Naive thymus-derived CD4-positive, alpha-beta T cell (primary cell): ENCODE measurements around the gene OXTR. TPM values are rescaled to one million over a fixed set of nuclear protein-coding genes. Genes with fewer than 3 reads are reported as not detected.
A peak's percentile ranks its signal among the peaks of the same experiment; 100 is the strongest.

Source experiments
- ATAC-seq: fragments of 150-1000 bp; cut with Tn5 transposase; 2 replicates; pipeline ENCODE4 v1.10.0; 2021; ENCODE audit warnings: mild to moderate bottlenecking, moderate library complexity
- CTCF ChIA-PET: fragments of 350-600 bp; sonication (Branson Sonifier 250); formaldehyde crosslinking; loops from one replicate; lab custom pipeline; 2021; ENCODE audit warnings: antibody characterized with exemption; lab: Charles Lee
- POLR2A ChIA-PET: fragments of 350-600 bp; sonication (Branson Sonifier 250); formaldehyde crosslinking; loops from one replicate; lab custom pipeline; 2021; ENCODE audit warnings: antibody characterized with exemption, inconsistent platforms; lab: Charles Lee
- DNase-seq, 9 donors: peaks; one replicate each; pipeline versions ENCODE4 v3.0.0 to v3.0.0-alpha.2; 2020 to 2022; ENCODE audit warnings: mixed read lengths in 1 of 9
- H3K27ac ChIP-seq: one replicate; pipeline ENCODE4 v1.7.0; 2013; ENCODE audit warnings: mild to moderate bottlenecking, low read depth, low read length, moderate library complexity
- H3K27me3 ChIP-seq, 2 donors: one replicate each; pipeline ENCODE4 v1.7.0; 2013; ENCODE audit warnings: low read length in 2 of 2, mild to moderate bottlenecking in 2 of 2, moderate library complexity in 2 of 2; ENCODE audit not compliant: control insufficient read depth in 2 of 2, insufficient read depth in 2 of 2
- H3K36me3 ChIP-seq, 3 experiments: 1 replicate in 2 of 3; 2 replicates in 1 of 3; pipeline ENCODE4 v1.7.0; 2013; ENCODE audit warnings: low read length in 3 of 3, mild to moderate bottlenecking in 3 of 3, moderate library complexity in 1 of 3; ENCODE audit not compliant: insufficient read depth in 3 of 3, control insufficient read depth in 2 of 3
- H3K4me1 ChIP-seq, 2 donors: one replicate each; pipeline ENCODE4 v1.7.0; 2013; ENCODE audit warnings: low read length in 2 of 2, mild to moderate bottlenecking in 2 of 2, moderate library complexity in 1 of 2; ENCODE audit not compliant: control insufficient read depth in 2 of 2, insufficient read depth in 2 of 2
- H3K4me3 ChIP-seq: 2 replicates; pipeline ENCODE4 v1.7.0; 2013; ENCODE audit warnings: mild to moderate bottlenecking, low read length
- H3K9me3 ChIP-seq, 3 experiments: 1 replicate in 2 of 3; 2 replicates in 1 of 3; pipeline ENCODE4 v1.7.0; 2013; ENCODE audit warnings: low read length in 3 of 3; ENCODE audit not compliant: control insufficient read depth in 2 of 3
- H3K27ac Mint-ChIP-seq, 9 donors: one replicate each; pipeline ENCODE4 v1.8.0; 2020 to 2022; ENCODE audit warnings: mixed read lengths in 9 of 9, mild to moderate bottlenecking in 8 of 9, moderate library complexity in 5 of 9, inconsistent platforms in 2 of 9
- H3K27me3 Mint-ChIP-seq, 5 donors: one replicate each; pipeline ENCODE4 v1.8.0; 2021 to 2022; ENCODE audit warnings: mixed read lengths in 5 of 5, mild to moderate bottlenecking in 1 of 5
- H3K36me3 Mint-ChIP-seq, 5 donors: one replicate each; pipeline ENCODE4 v1.8.0; 2020 to 2022; ENCODE audit warnings: mixed read lengths in 5 of 5, mild to moderate bottlenecking in 3 of 5, inconsistent platforms in 1 of 5
- H3K4me1 Mint-ChIP-seq, 7 donors: one replicate each; pipeline ENCODE4 v1.8.0; 2020 to 2022; ENCODE audit warnings: mixed read lengths in 7 of 7, mild to moderate bottlenecking in 3 of 7, inconsistent platforms in 1 of 7
- H3K4me3 Mint-ChIP-seq, 10 donors: one replicate each; pipeline ENCODE4 v1.8.0; 2020 to 2022; ENCODE audit warnings: mild to moderate bottlenecking in 10 of 10, mixed read lengths in 10 of 10, moderate library complexity in 6 of 10, inconsistent platforms in 2 of 10
- H3K9me3 Mint-ChIP-seq, 11 donors: one replicate each; pipeline ENCODE4 v1.8.0; 2020 to 2022; ENCODE audit warnings: mixed read lengths in 11 of 11, mild to moderate bottlenecking in 4 of 11, inconsistent platforms in 1 of 11, moderate library complexity in 1 of 11
- intact Hi-C, 2 donors: fragments of 100-400 bp; cut with micrococcal nuclease; formaldehyde crosslinking; loops; one replicate each; pipeline ENCODE4 v1.15.1; 2023
- polyA plus RNA-seq, 2 donors: library from polyadenylated mRNA; unstranded; fragments of 300-500 nt; fragmentation: Illumina TruSeq; gene quantifications; one replicate each; pipeline ENCODE4 v1.2.3, GENCODE V29; 2021
- total RNA-seq, 6 experiments: library from RNA in 5 of 6; stranded (reverse) in 5 of 6; gene quantifications; 1 replicate in 5 of 6; 2 replicates in 1 of 6; pipeline ENCODE4 v1.2.3 and lab custom pipeline; 2021 to 2026

Gene OXTR
- total and polyA plus RNA-seq, 7 experiments from 2014 or later: 0.05 to 1.3 (median 0.22) TPM; not detected in 2

GRCh38 chr3:8764528-8764927 lies 4.9 kb downstream of the OXTR start:
- ChIA-PET POLR2A (no interaction called here), CTCF (no interaction called here)
- Histone ChIP-seq H3K4me3 (no peak overlapping the region), H3K36me3 (no peaks in the 10 kb centered on the region), H3K4me1 (peaks cover 0 to 6% of the 10 kb centered on the region in 2 donors), H3K27ac (no peak overlapping the region), H3K27me3 (peaks cover 0 to 8% of the 10 kb centered on the region in 2 donors), H3K9me3 (no peaks in the 10 kb centered on the region)
- Mint-ChIP-seq H3K27me3 (peaks cover 11 to 31% (median 15%) of the 10 kb centered on the region in 5 donors), H3K9me3 (peaks cover 0 to 1% (median 0%) of the 10 kb centered on the region in 11 donors), H3K4me3 (no peak overlapping the region), H3K36me3 (no peaks in the 10 kb centered on the region), H3K4me1 (peaks cover 2 to 16% (median 12%) of the 10 kb centered on the region in 7 donors), H3K27ac (no peak overlapping the region)
- ATAC-seq (no peak), DNase-seq (no peak)
- intact Hi-C loops: no loop called here

- H3K27me3 Mint-ChIP-seq: peaks cover 0 to 17% (median 4%) of the 10 kb centered on the region in 5 donors
- H3K4me3 Mint-ChIP-seq: no peak overlapping the region
- POLR2A ChIA-PET: no interaction called here
- no peak overlapping the region for H3K27ac ChIP-seq
- no peaks in the 10 kb centered on the region for H3K27me3 ChIP-seq
- ATAC-seq (no peak), DNase-seq (no peak)
- H3K4me3 ChIP-seq: no peak overlapping the region
- CTCF ChIA-PET: no interaction called here
- intact Hi-C loops: no loop called here
- H3K36me3 Mint-ChIP-seq: no peaks in the 10 kb centered on the region
- no peaks in the 10 kb centered on the region for H3K4me1 ChIP-seq
- H3K36me3 ChIP-seq: no peaks in the 10 kb centered on the region
- H3K4me1 Mint-ChIP-seq: peaks cover 0 to 3% (median 0%) of the 10 kb centered on the region in 7 donors
- H3K9me3 Mint-ChIP-seq: peaks cover 0 to 1% (median 0%) of the 10 kb centered on the region in 11 donors
- no peak overlapping the region for H3K27ac Mint-ChIP-seq
- H3K9me3 ChIP-seq: no peaks in the 10 kb centered on the region
These were observed 6.6 kb downstream of the OXTR start for GRCh38 chr3:8762607-8763377.

GRCh38 chr3:8761866-8762265 lies 7.5 kb downstream of the OXTR start:
- no peaks in the 10 kb centered on the region for H3K27me3 ChIP-seq
- no peaks in the 10 kb centered on the region for H3K36me3 ChIP-seq
- no peaks in the 10 kb centered on the region for H3K36me3 Mint-ChIP-seq
- intact Hi-C loops: no loop called here
- peaks cover 0 to 14% (median 4%) of the 10 kb centered on the region in 5 donors for H3K27me3 Mint-ChIP-seq
- POLR2A ChIA-PET: no interaction called here
- H3K27ac ChIP-seq: no peak overlapping the region
- no peak for DNase-seq
- CTCF ChIA-PET: no interaction called here
- no peak overlapping the region for H3K4me3 ChIP-seq
- H3K4me1 ChIP-seq: no peaks in the 10 kb centered on the region
- H3K27ac Mint-ChIP-seq: no peak overlapping the region
- peaks cover 0 to 1% (median 0%) of the 10 kb centered on the region in 11 donors for H3K9me3 Mint-ChIP-seq
- ATAC-seq: no peak
- H3K4me3 Mint-ChIP-seq: no peak overlapping the region
- H3K9me3 ChIP-seq: no peaks in the 10 kb centered on the region
- H3K4me1 Mint-ChIP-seq: no peaks in the 10 kb centered on the region

GRCh38 chr3:8760506-8760905 lies 8.9 kb downstream of the OXTR start:
- Histone ChIP-seq H3K27ac (no peak overlapping the region), H3K36me3 (no peaks in the 10 kb centered on the region), H3K4me1 (no peaks in the 10 kb centered on the region), H3K9me3 (no peaks in the 10 kb centered on the region), H3K27me3 (no peaks in the 10 kb centered on the region), H3K4me3 (no peak overlapping the region)
- Mint-ChIP-seq H3K27me3 (peaks cover 0 to 4% (median 0%) of the 10 kb centered on the region in 5 donors), H3K27ac (peak overlapping the region in 1 of 9 donors; percentile 37), H3K36me3 (no peaks in the 10 kb centered on the region), H3K4me3 (no peak overlapping the region), H3K4me1 (no peaks in the 10 kb centered on the region), H3K9me3 (peaks cover 0 to 1% (median 0%) of the 10 kb centered on the region in 11 donors)
- POLR2A ChIA-PET: no interaction called here
- DNase-seq (no peak), ATAC-seq (no peak)
- CTCF ChIA-PET: no interaction called here
- intact Hi-C loops: no loop called here

GRCh38 chr3:8760091-8760490 lies 9.3 kb downstream of the OXTR start:
- H3K27ac ChIP-seq: no peak overlapping the region
- no peaks in the 10 kb centered on the region for H3K36me3 ChIP-seq
- Mint-ChIP-seq H3K36me3 (no peaks in the 10 kb centered on the region), H3K4me1 (no peaks in the 10 kb centered on the region), H3K4me3 (no peak overlapping the region), H3K9me3 (peaks cover 0 to 1% (median 0%) of the 10 kb centered on the region in 11 donors), H3K27me3 (peaks cover 0 to 7% (median 0%) of the 10 kb centered on the region in 5 donors), H3K27ac (no peak overlapping the region)
- intact Hi-C loops: no loop called here
- ATAC-seq (no peak), DNase-seq (no peak)
- no peaks in the 10 kb centered on the region for H3K4me1 ChIP-seq
- ChIA-PET CTCF (no interaction called here), POLR2A (no interaction called here)
- H3K4me3 ChIP-seq: no peak overlapping the region
- H3K27me3 ChIP-seq: no peaks in the 10 kb centered on the region
- no peaks in the 10 kb centered on the region for H3K9me3 ChIP-seq

GRCh38 chr3:8759038-8759707 lies 10.2 kb downstream of the OXTR start:
- no peaks in the 10 kb centered on the region for H3K4me1 Mint-ChIP-seq
- peaks cover 0 to 1% (median 0%) of the 10 kb centered on the region in 11 donors for H3K9me3 Mint-ChIP-seq
- no peaks in the 10 kb centered on the region for H3K4me1 ChIP-seq
- ChIA-PET POLR2A (no interaction called here), CTCF (no interaction called here)
- H3K9me3 ChIP-seq: no peaks in the 10 kb centered on the region
- no peaks in the 10 kb centered on the region for H3K36me3 Mint-ChIP-seq
- no peak for ATAC-seq
- no peaks in the 10 kb centered on the region for H3K36me3 ChIP-seq
- H3K27me3 Mint-ChIP-seq: peaks cover 0 to 7% (median 0%) of the 10 kb centered on the region in 5 donors
- H3K27me3 ChIP-seq: no peaks in the 10 kb centered on the region
- intact Hi-C loops: no loop called here
- H3K4me3 ChIP-seq: no peak overlapping the region
- H3K27ac ChIP-seq: no peak overlapping the region
- no peak overlapping the region for H3K4me3 Mint-ChIP-seq
- DNase-seq: no peak
- H3K27ac Mint-ChIP-seq: no peak overlapping the region
